Measurements from ENCODE around the gene BTBD17. TPM values are rescaled to one million over a fixed set of nuclear protein-coding genes. Genes with fewer than 3 reads are reported as not detected.

BTBD17 gene
- total and polyA plus RNA-seq, 4 donors: not detected

- Histone ChIP-seq H3K27me3 (ENCODE audit: control insufficient read depth in 1 of 2, insufficient read depth in 2 of 2, low read length in 1 of 2) (no peaks in the 10 kb centered on the region), H3K36me3 (ENCODE audit: control insufficient read depth in 1 of 2, insufficient read depth in 2 of 2, low read length in 1 of 2) (no peaks in the 10 kb centered on the region), H3K4me3 (ENCODE audit: low read length in 2 of 2) (no peak overlapping the region), H3K4me1 (ENCODE audit: control insufficient read depth in 1 of 2, insufficient read depth in 2 of 2, low read length in 2 of 2) (no peaks in the 10 kb centered on the region), H3K9me3 (ENCODE audit: control insufficient read depth, low read length) (no peaks in the 10 kb centered on the region), H3K27ac (ENCODE audit: low read depth in 1 of 2, low read length in 2 of 2) (no peak overlapping the region)
- ATAC-seq (ENCODE audit: low FRiP score) (no peak), DNase-seq (no peak)
- WGBS, 2 donors: 78 to 79% methylated on average over 11 of the region's 11 CpGs
- intact Hi-C loops (cut with DNase I): no loop called here
These were observed 29.3 kb upstream of the BTBD17 start for GRCh38 chr17:74390680-74391653.

- intact Hi-C loops (cut with DNase I): no loop called here
These were observed 28.4 kb upstream of the BTBD17 start for GRCh38 chr17:74389937-74390679.

DNA sequence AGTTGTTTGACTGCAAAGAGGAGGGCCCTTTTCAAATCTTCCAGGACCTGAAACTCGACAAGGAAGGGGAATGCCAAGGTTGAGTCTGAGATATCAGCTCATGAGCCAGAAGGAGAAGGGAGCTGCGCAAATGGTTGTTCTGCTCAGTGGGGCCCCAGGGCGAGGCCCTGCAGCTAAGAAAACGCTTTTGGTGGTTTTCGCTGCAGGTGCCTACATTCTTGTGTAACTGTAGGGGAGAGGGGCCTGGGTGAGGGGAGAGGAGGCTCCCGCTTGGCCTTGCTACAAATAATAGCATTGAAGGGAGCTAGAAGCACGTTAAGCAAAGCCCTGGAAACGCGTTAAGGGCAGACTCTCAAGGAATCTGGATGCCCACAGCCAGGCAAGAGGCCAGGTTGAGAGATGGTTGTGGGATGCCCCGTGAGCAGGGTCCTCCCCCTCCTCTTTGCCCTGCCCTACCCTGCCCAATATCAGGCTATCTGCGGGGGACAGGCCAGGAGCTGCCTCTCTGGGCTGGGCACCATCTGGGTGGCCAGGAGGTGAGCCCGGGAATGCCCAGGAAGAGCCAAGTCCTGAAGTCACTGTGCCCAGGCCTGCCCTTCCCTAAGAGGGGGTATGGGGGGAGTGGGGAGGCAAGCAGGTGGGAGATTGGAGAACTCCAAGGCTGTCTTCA lies 27.6 kb upstream of the BTBD17 start:
- WGBS, 2 donors: 84 to 87% methylated on average over 12 of the region's 12 CpGs
- no peaks in the 10 kb centered on the region for H3K36me3 ChIP-seq (ENCODE audit: control insufficient read depth in 1 of 2, insufficient read depth in 2 of 2, low read length in 1 of 2)
- DNase-seq (no peak), ATAC-seq (ENCODE audit: low FRiP score) (no peak)
- H3K4me3 ChIP-seq (ENCODE audit: low read length in 2 of 2): no peak overlapping the region
- no peaks in the 10 kb centered on the region for H3K4me1 ChIP-seq (ENCODE audit: control insufficient read depth in 1 of 2, insufficient read depth in 2 of 2, low read length in 2 of 2)
- no peaks in the 10 kb centered on the region for H3K27me3 ChIP-seq (ENCODE audit: control insufficient read depth in 1 of 2, insufficient read depth in 2 of 2, low read length in 1 of 2)
- no peak overlapping the region for H3K27ac ChIP-seq (ENCODE audit: low read depth in 1 of 2, low read length in 2 of 2)
- no peaks in the 10 kb centered on the region for H3K9me3 ChIP-seq (ENCODE audit: control insufficient read depth, low read length)
- intact Hi-C loops (cut with DNase I): no loop called here

More at GRCh38 chr17:74389937-74390679, 28.4 kb upstream of the BTBD17 start:
- DNase-seq (no peak), ATAC-seq (ENCODE audit: low FRiP score) (no peak)
- Histone ChIP-seq H3K27me3 (ENCODE audit: control insufficient read depth in 1 of 2, insufficient read depth in 2 of 2, low read length in 1 of 2) (no peaks in the 10 kb centered on the region), H3K27ac (ENCODE audit: low read depth in 1 of 2, low read length in 2 of 2) (no peak overlapping the region), H3K9me3 (ENCODE audit: control insufficient read depth, low read length) (no peaks in the 10 kb centered on the region), H3K36me3 (ENCODE audit: control insufficient read depth in 1 of 2, insufficient read depth in 2 of 2, low read length in 1 of 2) (no peaks in the 10 kb centered on the region), H3K4me1 (ENCODE audit: control insufficient read depth in 1 of 2, insufficient read depth in 2 of 2, low read length in 2 of 2) (no peaks in the 10 kb centered on the region), H3K4me3 (ENCODE audit: low read length in 2 of 2) (no peak overlapping the region)
- WGBS, 2 donors: 94 to 95% methylated on average over 2 of the region's 2 CpGs

DNA sequence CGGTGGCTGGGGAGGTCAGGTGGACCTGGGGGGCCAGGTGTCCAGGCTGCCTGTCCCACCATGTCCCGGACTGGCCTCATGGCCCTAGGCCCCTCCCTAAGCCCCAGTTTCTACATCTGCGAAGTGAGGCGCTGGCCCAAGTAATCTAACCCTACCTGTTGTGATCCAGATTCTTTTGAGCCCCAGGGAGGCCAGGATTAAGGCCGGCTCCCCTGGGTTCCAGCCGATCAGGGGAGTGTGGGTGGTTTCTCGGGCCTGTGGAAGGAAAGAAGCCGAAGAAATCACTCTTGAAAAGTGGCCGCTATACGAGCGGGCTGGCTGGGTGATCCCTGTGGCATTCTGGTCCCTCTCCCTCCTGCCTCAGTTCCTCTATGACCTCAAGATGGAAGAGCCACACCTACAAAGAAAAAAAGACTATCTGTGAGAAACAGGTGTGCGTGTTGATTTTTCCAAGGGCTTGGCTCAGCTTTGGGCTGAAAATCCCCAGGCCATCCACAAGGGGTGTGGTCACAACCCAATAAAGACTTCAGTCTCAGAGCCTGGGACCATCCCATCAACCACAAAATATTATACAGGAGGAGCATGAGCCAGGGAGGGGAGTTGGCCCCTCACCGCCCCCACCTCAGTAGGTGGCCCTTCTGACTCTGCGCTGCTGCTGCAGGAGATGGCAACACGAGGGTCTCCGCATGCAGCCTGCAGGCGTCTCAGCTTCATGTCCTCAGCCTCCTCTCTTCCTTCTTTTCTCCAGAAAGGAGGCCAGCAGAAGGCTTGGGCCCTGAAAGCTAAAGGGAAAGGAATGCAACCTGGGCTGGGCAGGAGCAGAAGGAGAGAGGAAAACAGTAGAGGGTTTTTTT lies 25.9 kb upstream of the BTBD17 start:
- no peaks in the 10 kb centered on the region for H3K4me1 ChIP-seq (ENCODE audit: control insufficient read depth in 1 of 2, insufficient read depth in 2 of 2, low read length in 2 of 2)
- H3K9me3 ChIP-seq (ENCODE audit: control insufficient read depth, low read length): no peaks in the 10 kb centered on the region
- DNase-seq (no peak), ATAC-seq (ENCODE audit: low FRiP score) (no peak)
- H3K36me3 ChIP-seq (ENCODE audit: control insufficient read depth in 1 of 2, insufficient read depth in 2 of 2, low read length in 1 of 2): no peaks in the 10 kb centered on the region
- no peak overlapping the region for H3K27ac ChIP-seq (ENCODE audit: low read depth in 1 of 2, low read length in 2 of 2)
- intact Hi-C loops (cut with DNase I): no loop called here
- 89 to 92% methylated on average over 17 of the region's 17 CpGs for WGBS, 2 donors
- no peaks in the 10 kb centered on the region for H3K27me3 ChIP-seq (ENCODE audit: control insufficient read depth in 1 of 2, insufficient read depth in 2 of 2, low read length in 1 of 2)
- no peak overlapping the region for H3K4me3 ChIP-seq (ENCODE audit: low read length in 2 of 2)

DNA sequence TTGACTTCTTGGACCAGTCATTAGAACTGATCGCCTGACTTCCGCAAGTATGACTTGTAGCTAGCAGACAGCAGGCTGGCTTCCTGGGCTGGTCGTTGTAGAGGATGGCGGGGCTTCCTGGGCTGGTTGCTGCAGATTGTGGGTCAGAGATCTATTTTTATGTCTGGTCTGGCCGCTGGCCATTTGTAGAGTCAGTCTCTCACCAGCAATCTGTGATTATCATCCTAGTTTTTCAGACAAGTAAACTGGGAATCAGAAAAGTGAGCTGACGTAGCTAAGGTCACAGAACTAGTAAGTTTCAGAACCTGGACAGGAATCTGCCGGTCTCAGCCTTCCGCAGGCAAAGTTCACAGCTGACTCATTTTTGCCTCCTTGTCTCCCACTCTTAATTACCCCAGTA lies 24.7 kb upstream of the BTBD17 start:
- no peaks in the 10 kb centered on the region for H3K9me3 ChIP-seq (ENCODE audit: control insufficient read depth, low read length)
- no peaks in the 10 kb centered on the region for H3K36me3 ChIP-seq (ENCODE audit: control insufficient read depth in 1 of 2, insufficient read depth in 2 of 2, low read length in 1 of 2)
- no peak overlapping the region for H3K4me3 ChIP-seq (ENCODE audit: low read length in 2 of 2)
- peak in 1 of 2 donors; percentile 74 for DNase-seq
- no peak overlapping the region for H3K27ac ChIP-seq (ENCODE audit: low read depth in 1 of 2, low read length in 2 of 2)
- intact Hi-C loops (cut with DNase I): no loop called here
- WGBS, 2 donors: 51 to 57% methylated on average over 8 of the region's 8 CpGs
- no peaks in the 10 kb centered on the region for H3K4me1 ChIP-seq (ENCODE audit: control insufficient read depth in 1 of 2, insufficient read depth in 2 of 2, low read length in 2 of 2)
- H3K27me3 ChIP-seq (ENCODE audit: control insufficient read depth in 1 of 2, insufficient read depth in 2 of 2, low read length in 1 of 2): no peaks in the 10 kb centered on the region
- no peak for ATAC-seq (ENCODE audit: low FRiP score)

- no peaks in the 10 kb centered on the region for H3K9me3 ChIP-seq (ENCODE audit: control insufficient read depth, low read length)
- no peak for ATAC-seq (ENCODE audit: low FRiP score)
- H3K4me1 ChIP-seq (ENCODE audit: control insufficient read depth in 1 of 2, insufficient read depth in 2 of 2, low read length in 2 of 2): no peaks in the 10 kb centered on the region
- H3K36me3 ChIP-seq (ENCODE audit: control insufficient read depth in 1 of 2, insufficient read depth in 2 of 2, low read length in 1 of 2): no peaks in the 10 kb centered on the region
- no peak overlapping the region for H3K27ac ChIP-seq (ENCODE audit: low read depth in 1 of 2, low read length in 2 of 2)
- no peak overlapping the region for H3K4me3 ChIP-seq (ENCODE audit: low read length in 2 of 2)
- 95 to 98% methylated on average over 3 of the region's 3 CpGs for WGBS, 2 donors
- intact Hi-C loops (cut with DNase I): no loop called here
- DNase-seq: no peak
- H3K27me3 ChIP-seq (ENCODE audit: control insufficient read depth in 1 of 2, insufficient read depth in 2 of 2, low read length in 1 of 2): no peaks in the 10 kb centered on the region
These were observed 23.5 kb upstream of the BTBD17 start for GRCh38 chr17:74385201-74385600.

DNA sequence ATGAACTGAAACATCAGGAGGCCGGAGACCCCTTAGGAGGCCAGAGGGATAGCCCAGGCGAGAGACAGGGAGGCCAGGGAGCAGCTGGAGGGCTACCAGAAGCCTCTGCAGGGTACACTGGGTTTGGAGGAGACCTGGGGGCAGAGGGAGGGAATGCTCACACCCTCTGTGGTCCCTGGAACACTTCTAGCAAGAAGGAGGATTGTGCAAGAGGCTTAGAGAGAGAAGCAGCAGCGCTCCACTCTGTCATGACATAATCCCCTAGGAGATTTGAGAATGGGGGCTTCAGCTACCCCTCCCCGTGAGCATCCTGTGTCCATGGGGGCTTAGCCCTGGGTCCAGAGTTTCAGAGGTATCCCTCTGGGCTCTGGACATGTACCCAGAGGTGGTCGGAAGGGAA lies 21.5 kb upstream of the BTBD17 start:
- H3K4me3 ChIP-seq (ENCODE audit: low read length in 2 of 2): no peak overlapping the region
- no peaks in the 10 kb centered on the region for H3K36me3 ChIP-seq (ENCODE audit: control insufficient read depth in 1 of 2, insufficient read depth in 2 of 2, low read length in 1 of 2)
- H3K27ac ChIP-seq (ENCODE audit: low read depth in 1 of 2, low read length in 2 of 2): no peak overlapping the region
- no peaks in the 10 kb centered on the region for H3K9me3 ChIP-seq (ENCODE audit: control insufficient read depth, low read length)
- 91 to 95% methylated on average over 5 of the region's 5 CpGs for WGBS, 2 donors
- no peaks in the 10 kb centered on the region for H3K27me3 ChIP-seq (ENCODE audit: control insufficient read depth in 1 of 2, insufficient read depth in 2 of 2, low read length in 1 of 2)
- ATAC-seq (ENCODE audit: low FRiP score) (no peak), DNase-seq (no peak)
- intact Hi-C loops (cut with DNase I): loop anchor here (5.0 kb wide), 1 partner anchor 44 kb away; no protein-coding TSS in a partner anchor
- no peaks in the 10 kb centered on the region for H3K4me1 ChIP-seq (ENCODE audit: control insufficient read depth in 1 of 2, insufficient read depth in 2 of 2, low read length in 2 of 2)
